Retinal pigment epithelial cell (primary cell): ENCODE data around the gene MET.
A peak's percentile ranks its signal among the peaks of the same experiment; 100 is the strongest.

Experiments used
- DNase-seq: peaks from one replicate; pipeline ENCODE4 v3.0.0-alpha.2; 2010; ENCODE audit warnings: low read depth
- H3K4me3 ChIP-seq: 2 replicates; pipeline ENCODE4 v1.5.1; 2011; ENCODE audit warnings: mild to moderate bottlenecking, low read length, control low read depth, moderate library complexity
- CTCF ChIP-seq: conservative IDR thresholded peaks from 2 replicates; pipeline ENCODE4 v1.5.1; 2011; ENCODE audit warnings: low read depth, low read length, control low read depth, inconsistent platforms

MET gene

DNA sequence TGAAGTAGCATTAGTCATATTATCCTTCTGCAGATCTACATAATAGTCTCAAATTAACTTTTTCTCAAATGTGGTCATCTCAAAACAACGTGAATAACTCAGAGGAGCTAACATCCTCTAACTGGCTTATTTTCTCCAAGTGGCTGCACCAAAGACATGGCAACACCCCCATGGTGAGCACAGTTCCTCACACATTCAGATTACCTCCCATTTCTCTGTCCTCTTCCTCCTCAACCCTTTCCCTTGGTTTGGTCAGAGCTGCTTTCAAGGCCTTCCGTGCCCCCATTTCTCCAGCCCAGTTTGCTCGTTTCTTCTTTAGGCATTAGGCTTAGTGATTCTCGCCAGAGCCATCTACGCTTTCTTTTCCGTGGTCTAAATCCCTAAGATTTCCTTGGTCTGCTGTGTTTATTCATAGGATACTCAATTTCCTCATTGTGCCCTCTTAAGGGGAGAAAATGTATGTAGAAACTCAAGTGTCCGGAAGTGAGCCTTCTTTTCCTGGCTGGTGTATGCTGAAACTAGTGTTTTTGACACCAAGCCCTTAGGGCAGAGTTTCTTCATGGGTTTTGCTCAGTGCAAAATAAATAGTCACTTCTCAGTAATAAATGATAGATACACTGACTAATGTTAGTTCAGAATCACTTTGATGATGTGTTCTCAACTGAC lies 2.6 kb downstream of the MET start:
- no peak for DNase-seq
- no peak for TF ChIP-seq CTCF

DNA sequence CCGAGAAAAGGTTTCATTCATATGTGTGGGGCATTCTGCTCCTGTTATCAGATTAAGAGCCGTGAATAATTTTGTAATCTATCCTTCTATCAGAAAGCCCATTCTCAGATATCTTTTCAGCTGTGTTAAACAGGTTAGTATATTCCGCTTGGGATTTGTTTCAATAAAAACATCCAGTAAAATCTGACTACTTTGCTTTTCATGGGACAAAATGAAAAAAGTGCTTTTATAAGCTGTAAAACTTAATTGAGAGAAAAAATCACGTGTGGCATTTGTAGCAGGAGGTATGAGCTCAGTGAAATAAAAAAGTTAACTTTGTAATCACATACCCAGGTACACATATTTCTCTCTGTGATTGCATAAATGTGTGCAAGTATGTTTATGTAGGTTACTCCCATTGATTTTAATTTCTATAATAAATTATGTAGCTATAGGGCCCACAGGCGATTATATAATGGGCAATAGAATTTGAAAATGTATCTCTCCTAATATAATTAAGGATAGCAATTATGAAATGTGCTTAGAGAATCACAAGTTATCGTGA lies 3.9 kb downstream of the MET start:
- no peak for TF ChIP-seq CTCF
- DNase-seq, result no peak
- H3K4me3 ChIP-seq, result no peak overlapping the region

More for the DNA sequence above, 2.6 kb downstream of the MET start:
- H3K4me3 ChIP-seq, result peak overlapping the region; percentile 97

GRCh38 chr7:116678780-116679179 lies 6.8 kb downstream of the MET start:
- no peak for TF ChIP-seq CTCF
- no peak overlapping the region for H3K4me3 ChIP-seq
- DNase-seq, result no peak

GRCh38 chr7:116679500-116679899 lies 7.5 kb downstream of the MET start:
- H3K4me3 ChIP-seq, result no peak overlapping the region
- no peak for DNase-seq

GRCh38 chr7:116683786-116684185 lies 11.8 kb downstream of the MET start:
- DNase-seq, result no peak
- H3K4me3 ChIP-seq, result no peak overlapping the region
- no peak for TF ChIP-seq CTCF

More at GRCh38 chr7:116679500-116679899, 7.5 kb downstream of the MET start:
- TF ChIP-seq CTCF, result no peak

GRCh38 chr7:116686033-116686432 lies 14.0 kb downstream of the MET start:
- DNase-seq, result no peak
- no peak overlapping the region for H3K4me3 ChIP-seq
- TF ChIP-seq CTCF, result no peak

DNA sequence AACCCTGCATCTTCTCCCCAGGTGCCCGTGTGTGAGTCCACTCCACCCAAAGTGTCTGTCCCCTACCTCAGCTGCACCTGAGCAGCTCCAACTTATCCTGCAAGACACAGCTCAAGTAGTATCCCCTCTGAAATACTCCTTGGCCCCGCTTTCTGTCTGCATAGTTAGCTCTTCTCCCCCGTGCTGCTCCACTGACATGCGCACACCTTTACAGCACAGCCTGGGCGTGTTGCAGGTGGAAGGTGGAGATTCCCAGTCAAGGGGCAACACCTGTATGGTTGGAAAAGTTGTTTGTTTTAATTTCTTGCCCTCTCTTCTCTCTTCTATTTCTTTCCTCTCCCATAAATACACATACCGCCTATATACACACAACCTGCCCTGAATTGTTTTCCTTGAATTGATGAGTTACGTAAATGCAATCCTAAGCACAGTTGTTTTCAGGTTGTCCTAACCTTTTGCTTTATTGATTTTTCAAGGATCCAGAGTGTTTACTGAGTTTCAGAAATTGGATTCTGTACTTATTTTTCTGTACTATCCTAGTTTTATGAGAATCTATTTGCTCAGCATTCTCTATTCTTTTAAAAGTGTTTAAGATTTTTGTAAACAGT lies 14.9 kb downstream of the MET start:
- no peak for TF ChIP-seq CTCF

More for the DNA sequence above, 14.9 kb downstream of the MET start:
- no peak for DNase-seq
- no peak overlapping the region for H3K4me3 ChIP-seq
